Neutrophil (primary cell): ENCODE results near the gene KDM4B.

Source experiments
- H3K27ac ChIP-seq: fragments of 200-600 bp; sonication (generic); 2 replicates; pipeline ENCODE4 v1.5.1; 2016; ENCODE audit warnings: mild to moderate bottlenecking, moderate library complexity
- H3K27me3 ChIP-seq: fragments of 200-600 bp; sonication (generic); 2 replicates; pipeline ENCODE4 v1.6.0; 2016; ENCODE audit warnings: mild to moderate bottlenecking
- H3K36me3 ChIP-seq: fragments of 200-600 bp; sonication (generic); 2 replicates; pipeline ENCODE4 v1.5.1; 2017
- H3K4me1 ChIP-seq, 2 experiments: fragments of 200-600 bp in 1 of 2; sonication (generic) in 1 of 2; 1 replicate in 1 of 2; 2 replicates in 1 of 2; pipeline versions ENCODE4 v1.5.1 to v1.6.1; 2013 to 2016; ENCODE audit warnings: low read depth in 1 of 2, low read length in 1 of 2, mild to moderate bottlenecking in 1 of 2, moderate library complexity in 1 of 2; ENCODE audit not compliant: control insufficient read depth in 1 of 2, insufficient read depth in 1 of 2
- H3K4me3 ChIP-seq, 2 experiments: fragments of 200-600 bp in 1 of 2; sonication (generic) in 1 of 2; 1 replicate in 1 of 2; 2 replicates in 1 of 2; pipeline ENCODE4 v1.5.1; 2013 to 2016; ENCODE audit warnings: low read depth in 1 of 2, low read length in 1 of 2, mild to moderate bottlenecking in 1 of 2, moderate library complexity in 1 of 2
- H3K9me3 ChIP-seq: fragments of 200-600 bp; sonication (generic); 2 replicates; pipeline ENCODE4 v1.5.1; 2016
- TF ChIP-seq, protein P1 (sequence below): fragments of 200-600 bp; sonication (generic); IDR thresholded peaks from 2 replicates; pipeline ENCODE4 v1.5.1; 2016; ENCODE audit warnings: antibody characterized with exemption

The KDM4B gene

DNA sequence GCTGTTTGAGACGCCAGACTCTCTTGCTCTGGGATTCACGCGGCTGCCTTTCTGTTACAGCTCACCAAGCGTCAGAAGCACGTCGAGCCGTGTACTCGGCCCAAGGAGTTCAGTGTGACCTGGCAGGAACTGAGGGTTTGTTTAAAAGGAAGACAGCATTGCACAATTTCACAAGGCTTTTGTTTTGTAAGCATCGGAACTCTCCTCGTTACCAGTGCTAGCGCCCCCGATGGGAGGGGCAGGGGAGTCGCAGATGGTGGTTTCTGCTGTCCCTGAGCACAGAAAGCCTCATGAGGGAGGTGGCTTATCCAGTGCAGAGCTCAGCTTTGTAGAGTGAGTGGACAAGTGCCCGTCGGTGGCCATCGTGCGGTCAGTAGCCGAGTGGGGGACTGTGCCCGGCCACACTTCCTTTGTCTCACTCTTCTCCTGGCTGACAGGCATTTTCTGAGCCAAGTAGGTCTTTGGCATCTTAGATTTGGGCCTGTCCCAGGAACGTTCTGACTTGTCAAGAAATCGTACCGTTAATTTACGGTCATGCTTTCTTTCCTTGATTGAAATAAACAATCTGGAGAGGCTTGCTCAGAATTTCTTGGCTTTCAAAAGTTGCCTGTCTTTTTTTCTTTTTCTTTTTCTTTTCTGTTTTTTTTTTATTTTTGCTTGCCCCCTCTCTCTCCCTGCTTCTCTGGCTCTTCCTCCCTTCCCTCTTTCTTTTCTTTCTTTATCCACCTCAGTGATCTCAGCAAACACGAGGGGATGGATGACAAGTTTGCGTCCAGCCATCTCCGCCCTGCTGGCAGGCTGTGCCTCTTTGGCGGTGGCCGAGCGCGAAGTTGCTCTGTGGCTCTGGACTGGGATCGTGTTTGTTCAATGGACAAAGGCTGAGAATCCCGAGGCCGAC is 7.7 kb downstream of the KDM4B start:
- TF ChIP-seq, protein P1, sequence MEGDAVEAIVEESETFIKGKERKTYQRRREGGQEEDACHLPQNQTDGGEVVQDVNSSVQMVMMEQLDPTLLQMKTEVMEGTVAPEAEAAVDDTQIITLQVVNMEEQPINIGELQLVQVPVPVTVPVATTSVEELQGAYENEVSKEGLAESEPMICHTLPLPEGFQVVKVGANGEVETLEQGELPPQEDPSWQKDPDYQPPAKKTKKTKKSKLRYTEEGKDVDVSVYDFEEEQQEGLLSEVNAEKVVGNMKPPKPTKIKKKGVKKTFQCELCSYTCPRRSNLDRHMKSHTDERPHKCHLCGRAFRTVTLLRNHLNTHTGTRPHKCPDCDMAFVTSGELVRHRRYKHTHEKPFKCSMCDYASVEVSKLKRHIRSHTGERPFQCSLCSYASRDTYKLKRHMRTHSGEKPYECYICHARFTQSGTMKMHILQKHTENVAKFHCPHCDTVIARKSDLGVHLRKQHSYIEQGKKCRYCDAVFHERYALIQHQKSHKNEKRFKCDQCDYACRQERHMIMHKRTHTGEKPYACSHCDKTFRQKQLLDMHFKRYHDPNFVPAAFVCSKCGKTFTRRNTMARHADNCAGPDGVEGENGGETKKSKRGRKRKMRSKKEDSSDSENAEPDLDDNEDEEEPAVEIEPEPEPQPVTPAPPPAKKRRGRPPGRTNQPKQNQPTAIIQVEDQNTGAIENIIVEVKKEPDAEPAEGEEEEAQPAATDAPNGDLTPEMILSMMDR: peak; percentile 91
- H3K27ac ChIP-seq: peak overlapping the region; percentile 97
- peaks cover 85 to 96% of the 10 kb centered on the region in 2 experiments for H3K4me1 ChIP-seq
- no peaks in the 10 kb centered on the region for H3K27me3 ChIP-seq
- H3K4me3 ChIP-seq: peak overlapping the region; percentile 58 to 60
- peaks cover 11% of the 10 kb centered on the region for H3K36me3 ChIP-seq
- no peaks in the 10 kb centered on the region for H3K9me3 ChIP-seq

DNA sequence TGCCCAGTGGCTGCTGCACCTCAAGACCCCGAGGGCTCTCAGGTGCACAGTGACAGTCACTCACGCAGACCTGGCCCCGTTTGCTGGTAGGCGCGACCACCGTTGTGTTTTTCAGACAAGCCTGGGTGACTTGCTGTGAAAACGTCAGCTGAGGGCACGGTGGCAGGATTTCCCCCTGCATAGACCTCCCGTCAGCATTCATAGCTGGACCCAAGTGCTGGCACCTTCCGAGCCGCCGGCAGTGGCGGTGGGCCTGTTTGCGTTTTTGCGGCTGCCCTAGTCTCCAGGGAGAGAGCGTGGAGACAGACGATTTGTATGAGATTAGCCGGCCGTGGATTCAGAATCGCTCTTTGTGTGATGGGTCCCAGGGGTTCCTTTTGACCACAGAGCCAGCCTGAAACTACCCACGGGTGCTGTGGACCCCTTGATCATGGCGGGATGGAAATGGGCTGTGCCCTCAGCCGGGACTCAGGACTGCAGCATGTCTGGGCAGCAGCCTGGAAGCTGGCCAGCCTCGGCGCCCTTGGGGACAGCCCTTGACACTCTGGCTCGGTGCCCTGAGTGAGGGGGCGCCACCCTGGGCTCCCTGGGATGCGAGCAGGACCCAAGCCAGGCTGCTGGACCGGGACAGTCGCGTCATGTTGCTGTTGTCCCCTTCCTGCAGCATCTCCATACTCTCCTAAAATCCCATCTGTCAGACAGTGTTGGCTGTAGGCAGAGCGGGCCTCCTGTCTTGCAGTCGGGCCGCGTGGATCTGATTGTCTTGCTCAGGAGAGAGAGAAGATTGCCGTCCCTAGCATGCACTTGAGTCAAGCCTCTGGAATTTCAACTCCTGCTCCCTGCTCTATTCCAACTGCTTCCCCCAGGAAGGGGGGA is 8.6 kb downstream of the KDM4B start:
- Histone ChIP-seq H3K27ac (peak overlapping the region; percentile 97), H3K36me3 (peaks cover 11% of the 10 kb centered on the region), H3K4me3 (peak overlapping the region; percentile 58 to 60), H3K9me3 (no peaks in the 10 kb centered on the region), H3K27me3 (no peaks in the 10 kb centered on the region), H3K4me1 (peaks cover 76 to 87% of the 10 kb centered on the region in 2 experiments)
- TF ChIP-seq, protein P1: no peak

- peaks cover 58 to 69% of the 10 kb centered on the region in 2 experiments for H3K4me1 ChIP-seq
- peak overlapping the region; percentile 97 for H3K27ac ChIP-seq
- TF ChIP-seq, protein P1: no peak
- H3K4me3 ChIP-seq: peak overlapping the region; percentile 23 to 29
- H3K36me3 ChIP-seq: peaks cover 22% of the 10 kb centered on the region
- H3K9me3 ChIP-seq: no peaks in the 10 kb centered on the region
- H3K27me3 ChIP-seq: no peaks in the 10 kb centered on the region
Observed at GRCh38 chr19:4979211-4979807, 10.4 kb downstream of the KDM4B start.

- TF ChIP-seq, protein P1: no peak
- Histone ChIP-seq H3K9me3 (no peaks in the 10 kb centered on the region), H3K36me3 (peaks cover 25% of the 10 kb centered on the region), H3K27ac (peak overlapping the region; percentile 97), H3K4me3 (no peak overlapping the region), H3K27me3 (no peaks in the 10 kb centered on the region), H3K4me1 (peaks cover 51 to 61% of the 10 kb centered on the region in 2 experiments)
Observed at GRCh38 chr19:4980067-4980466, 11.2 kb downstream of the KDM4B start.
